ENCODE data around the gene MYL6.

DNA sequence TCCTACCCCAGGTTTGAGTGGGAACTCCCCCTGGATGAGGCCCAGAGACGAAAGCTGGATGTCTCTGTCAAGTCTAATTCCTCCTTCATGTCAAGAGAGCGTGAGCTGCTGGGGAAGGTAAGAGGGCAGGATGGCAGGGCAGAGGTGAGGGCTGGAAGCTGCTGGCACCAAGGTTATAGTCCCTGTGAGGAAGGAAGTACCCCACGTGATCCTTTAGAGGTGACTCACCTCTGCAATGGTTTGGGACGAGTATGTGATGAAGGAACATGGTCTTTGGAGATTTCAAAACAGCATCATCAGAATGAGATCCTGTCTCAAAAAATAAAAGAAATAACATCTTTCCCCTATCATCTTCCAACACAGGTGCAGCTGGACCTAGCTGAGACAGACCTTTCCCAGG, 14.9 kb upstream of the MYL6 start:
- TF ChIP-seq, protein P1, sequence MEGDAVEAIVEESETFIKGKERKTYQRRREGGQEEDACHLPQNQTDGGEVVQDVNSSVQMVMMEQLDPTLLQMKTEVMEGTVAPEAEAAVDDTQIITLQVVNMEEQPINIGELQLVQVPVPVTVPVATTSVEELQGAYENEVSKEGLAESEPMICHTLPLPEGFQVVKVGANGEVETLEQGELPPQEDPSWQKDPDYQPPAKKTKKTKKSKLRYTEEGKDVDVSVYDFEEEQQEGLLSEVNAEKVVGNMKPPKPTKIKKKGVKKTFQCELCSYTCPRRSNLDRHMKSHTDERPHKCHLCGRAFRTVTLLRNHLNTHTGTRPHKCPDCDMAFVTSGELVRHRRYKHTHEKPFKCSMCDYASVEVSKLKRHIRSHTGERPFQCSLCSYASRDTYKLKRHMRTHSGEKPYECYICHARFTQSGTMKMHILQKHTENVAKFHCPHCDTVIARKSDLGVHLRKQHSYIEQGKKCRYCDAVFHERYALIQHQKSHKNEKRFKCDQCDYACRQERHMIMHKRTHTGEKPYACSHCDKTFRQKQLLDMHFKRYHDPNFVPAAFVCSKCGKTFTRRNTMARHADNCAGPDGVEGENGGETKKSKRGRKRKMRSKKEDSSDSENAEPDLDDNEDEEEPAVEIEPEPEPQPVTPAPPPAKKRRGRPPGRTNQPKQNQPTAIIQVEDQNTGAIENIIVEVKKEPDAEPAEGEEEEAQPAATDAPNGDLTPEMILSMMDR (IDR thresholded peaks at IDR 0.05; ENCODE audit: insufficient read depth, low read length): no peak
- TF ChIP-seq SPI1 (IDR thresholded peaks at IDR 0.05; ENCODE audit: borderline replicate concordance, low read depth): no peak

Data from HL-60 (cell line).